Stimulated activated CD8-positive, alpha-beta memory T cell treated with anti-CD3 and anti-CD28 coated beads, Interleukin-12 subunit alpha, Interleukin-12 subunit beta, amount 100 ng/mL, for 4 hours (primary cell): ENCODE measurements around the gene KRT13.

Experiments
- DNase-seq: peaks from one replicate; pipeline ENCODE4 v3.0.0-alpha.2; 2020; ENCODE audit warnings: low read depth

KRT13 gene

GRCh38 chr17:41466988-41467387 lies 38.4 kb downstream of the KRT13 start, which contains the start of gene KRT32:
TSS of gene KRT32 (minus strand) at chr17:41467386. CDS start at chr17:41467325, 61 bp downstream.
- DNase-seq = no peak

DNA sequence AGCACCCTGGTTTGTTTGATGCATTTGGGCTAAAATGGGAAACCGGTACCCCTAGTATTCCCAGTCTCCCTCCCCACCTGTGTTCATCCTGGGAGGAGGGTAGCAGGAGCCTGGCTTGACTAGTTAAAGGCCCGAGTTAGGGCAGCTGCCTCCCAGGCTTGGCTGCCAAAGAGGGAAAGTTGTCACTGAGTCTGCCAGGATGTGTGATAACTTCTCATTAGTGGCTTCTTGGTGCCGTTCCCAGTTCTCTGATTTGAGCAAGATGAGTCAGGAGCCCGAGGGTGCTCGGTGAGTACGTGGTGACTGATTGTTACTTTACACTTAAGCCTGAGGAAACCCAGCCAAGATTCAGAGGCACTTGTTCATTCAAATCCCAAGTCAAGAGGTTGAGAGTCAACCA lies 40.7 kb downstream of the KRT13 start:
- no peak for DNase-seq

DNA sequence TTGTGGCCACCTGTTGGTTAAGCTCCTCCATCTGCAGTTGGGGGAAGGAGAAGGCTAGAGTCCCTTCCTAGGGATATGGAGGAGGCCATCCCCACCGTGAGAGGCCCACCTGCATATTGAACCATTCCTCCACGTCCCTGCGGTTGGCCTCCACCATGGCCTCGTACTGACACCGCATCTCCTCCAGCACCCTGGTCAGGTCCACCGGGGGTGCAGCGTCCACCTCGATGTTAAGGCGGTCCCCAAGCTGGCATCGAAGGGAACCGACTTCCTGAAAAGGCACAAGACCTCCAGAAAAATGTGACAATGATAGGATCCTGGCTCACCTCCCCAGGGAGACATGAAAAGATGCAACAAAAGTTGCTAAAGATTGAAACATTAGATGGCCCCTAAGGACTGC lies 41.2 kb downstream of the KRT13 start:
- DNase-seq = no peak

DNA sequence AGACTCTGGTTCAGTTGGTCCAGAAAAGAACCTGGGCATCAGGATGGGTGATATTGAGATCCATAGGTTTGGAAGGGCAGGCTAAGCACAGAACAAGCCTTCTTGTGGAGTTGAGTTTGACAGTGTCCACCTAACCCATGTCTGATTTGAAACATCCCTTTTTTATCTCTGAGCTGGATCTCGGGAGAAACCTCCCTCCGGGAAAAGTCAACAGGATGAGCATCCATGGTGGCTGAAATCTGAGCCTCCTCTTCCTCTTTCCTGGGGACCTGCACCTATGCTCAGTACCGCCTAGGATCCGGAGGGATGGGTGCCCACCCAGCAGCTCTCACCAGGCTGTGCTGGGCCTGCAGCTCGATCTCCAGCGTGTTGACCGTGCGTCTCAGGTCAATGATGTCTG lies 41.7 kb downstream of the KRT13 start:
- DNase-seq = no peak

DNA sequence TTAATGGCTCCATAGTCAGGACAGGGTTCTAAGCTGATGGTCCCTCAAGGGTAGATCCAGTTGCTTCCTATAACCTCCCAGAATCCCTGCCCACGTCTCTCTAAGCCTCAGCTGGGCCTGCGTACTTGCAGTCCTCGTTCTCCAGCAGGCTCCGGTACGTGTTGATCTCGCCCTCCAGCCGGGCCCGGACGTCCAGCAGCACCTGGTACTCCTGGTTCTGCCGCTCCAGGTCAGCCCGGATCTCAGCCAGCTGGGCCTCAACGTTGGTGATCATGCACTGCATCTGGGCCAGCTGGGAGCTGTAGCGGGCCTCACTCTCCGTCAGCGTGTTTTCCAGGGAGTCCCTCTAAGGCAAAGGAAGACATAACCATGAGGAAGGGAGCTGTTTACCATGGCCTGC lies 42.7 kb downstream of the KRT13 start:
- no peak for DNase-seq

- DNase-seq = no peak
Observed at GRCh38 chr17:41457676-41458075, 47.7 kb downstream of the KRT13 start.

- DNase-seq = no peak
Observed at GRCh38 chr17:41456204-41456603, 49.2 kb downstream of the KRT13 start.

DNA sequence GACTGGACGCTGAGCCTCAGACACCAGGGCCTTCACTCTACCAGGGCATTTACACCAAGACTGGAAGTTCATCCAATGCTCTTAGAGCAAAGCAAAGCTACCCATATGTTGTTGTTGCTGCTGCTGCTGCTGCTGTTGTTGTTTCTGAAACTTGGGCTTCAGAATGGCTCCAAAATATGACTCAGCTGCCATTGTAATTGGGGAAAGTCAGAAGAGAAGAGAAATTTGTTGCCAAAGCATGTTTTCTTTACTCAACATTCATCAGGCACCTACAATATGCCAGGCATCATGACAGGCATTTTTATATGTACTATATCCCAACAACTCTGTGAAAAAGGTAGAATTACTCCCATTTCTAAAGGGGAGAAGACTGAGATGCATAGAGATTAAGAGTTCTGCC lies 50.2 kb downstream of the KRT13 start:
- DNase-seq = no peak

GRCh38 chr17:41453066-41453465 lies 52.3 kb downstream of the KRT13 start:
- DNase-seq = no peak

DNA sequence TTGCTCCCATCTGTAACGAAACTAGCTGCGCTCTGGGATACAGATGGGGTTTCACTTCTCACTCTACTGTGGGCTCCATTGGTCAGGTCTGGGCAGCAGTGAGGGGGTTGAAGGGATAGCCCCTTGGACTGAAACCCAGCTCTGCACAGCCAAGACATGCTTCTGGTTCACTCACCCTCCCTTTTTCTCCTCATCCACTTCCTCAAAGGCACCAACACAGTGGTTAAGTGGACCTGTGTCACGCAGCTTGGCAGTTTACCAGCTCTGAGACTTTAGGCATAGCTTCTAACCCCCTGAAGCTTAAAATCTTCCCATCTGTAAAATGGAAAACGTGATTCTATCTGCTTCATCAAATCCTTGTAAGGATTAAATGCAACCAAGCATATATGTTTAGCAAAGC lies 53.1 kb downstream of the KRT13 start:
- no peak for DNase-seq

GRCh38 chr17:41451154-41451728 lies 54.2 kb downstream of the KRT13 start:
- no peak for DNase-seq
